ENCODE data around the gene PSMB1. TPM values are rescaled to one million over a fixed set of nuclear protein-coding genes. Genes with fewer than 3 reads are reported as not detected.
"Not testable (repeated sequence)": the region's sequence is repeated elsewhere in the genome, so short reads cannot be mapped to it uniquely, and the experiment has no call there.

PSMB1 gene
- total RNA-seq, 6 donors from 2014 or later: 63.9 to 203 (median 124) TPM

DNA sequence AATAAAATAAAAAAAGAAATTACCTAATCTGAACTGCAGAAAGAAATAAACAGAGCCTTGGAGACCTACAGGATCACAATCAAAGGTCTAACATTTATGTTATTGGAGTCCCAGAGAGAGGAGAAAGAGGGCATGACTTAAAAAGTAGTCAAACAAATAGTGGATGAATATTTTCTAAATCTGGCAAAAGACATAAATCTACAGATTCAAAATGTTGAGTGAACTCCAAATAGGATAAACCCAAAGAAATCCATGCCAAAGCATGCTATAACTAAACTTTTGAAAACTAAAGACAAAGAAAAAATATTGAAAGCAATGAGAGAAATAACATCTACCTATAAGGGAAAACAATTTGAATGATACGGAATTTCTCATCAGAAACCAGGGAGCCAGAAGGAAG, 38.2 kb downstream of the PSMB1 start:
- H3K27ac ChIP-seq: no peak overlapping the region
- no peaks in the 10 kb centered on the region for H3K36me3 ChIP-seq
- no peaks in the 10 kb centered on the region for H3K9me3 ChIP-seq
- no peaks in the 10 kb centered on the region for H3K4me1 ChIP-seq
- DNase-seq: no peak
- ATAC-seq (ENCODE audit: low FRiP score in 2 of 2): no peak
- H3K4me3 ChIP-seq: no peak overlapping the region
- no peak for TF ChIP-seq EP300 (IDR thresholded peaks at IDR 0.05)
- no peaks in the 10 kb centered on the region for H3K27me3 ChIP-seq
- WGBS, 2 donors: 83 to 85% methylated on average over 1 of the region's 1 CpG

DNA sequence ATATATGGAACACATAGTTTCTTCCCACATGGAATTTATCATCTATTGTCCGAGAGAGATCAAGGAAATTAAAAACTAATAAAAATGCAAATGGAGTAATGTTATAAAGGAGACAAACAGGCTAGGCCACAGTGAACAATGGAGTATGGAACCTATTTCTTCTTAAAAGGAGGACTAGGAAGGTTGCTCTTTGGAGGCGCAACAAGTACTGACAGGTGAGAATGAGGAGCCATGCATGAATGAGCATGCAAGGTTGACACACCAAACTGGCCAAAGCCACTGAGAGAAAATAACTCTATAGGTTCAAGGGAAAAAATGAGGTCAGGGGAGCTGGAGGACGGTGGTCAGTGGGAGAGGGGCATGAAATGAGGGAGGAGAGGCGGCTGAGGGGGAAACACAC, 40.9 kb downstream of the PSMB1 start:
- Histone ChIP-seq H3K9me3 (no peaks in the 10 kb centered on the region), H3K27me3 (no peaks in the 10 kb centered on the region), H3K27ac (no peak overlapping the region), H3K36me3 (no peaks in the 10 kb centered on the region), H3K4me1 (no peaks in the 10 kb centered on the region), H3K4me3 (no peak overlapping the region)
- ATAC-seq (ENCODE audit: low FRiP score in 2 of 2) (no peak), DNase-seq (no peak)
- TF ChIP-seq, protein P1, sequence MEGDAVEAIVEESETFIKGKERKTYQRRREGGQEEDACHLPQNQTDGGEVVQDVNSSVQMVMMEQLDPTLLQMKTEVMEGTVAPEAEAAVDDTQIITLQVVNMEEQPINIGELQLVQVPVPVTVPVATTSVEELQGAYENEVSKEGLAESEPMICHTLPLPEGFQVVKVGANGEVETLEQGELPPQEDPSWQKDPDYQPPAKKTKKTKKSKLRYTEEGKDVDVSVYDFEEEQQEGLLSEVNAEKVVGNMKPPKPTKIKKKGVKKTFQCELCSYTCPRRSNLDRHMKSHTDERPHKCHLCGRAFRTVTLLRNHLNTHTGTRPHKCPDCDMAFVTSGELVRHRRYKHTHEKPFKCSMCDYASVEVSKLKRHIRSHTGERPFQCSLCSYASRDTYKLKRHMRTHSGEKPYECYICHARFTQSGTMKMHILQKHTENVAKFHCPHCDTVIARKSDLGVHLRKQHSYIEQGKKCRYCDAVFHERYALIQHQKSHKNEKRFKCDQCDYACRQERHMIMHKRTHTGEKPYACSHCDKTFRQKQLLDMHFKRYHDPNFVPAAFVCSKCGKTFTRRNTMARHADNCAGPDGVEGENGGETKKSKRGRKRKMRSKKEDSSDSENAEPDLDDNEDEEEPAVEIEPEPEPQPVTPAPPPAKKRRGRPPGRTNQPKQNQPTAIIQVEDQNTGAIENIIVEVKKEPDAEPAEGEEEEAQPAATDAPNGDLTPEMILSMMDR (IDR thresholded peaks at IDR 0.05): no peak
- no peak for TF ChIP-seq POLR2AphosphoS5 (IDR thresholded peaks at IDR 0.05)
- TF ChIP-seq EP300 (IDR thresholded peaks at IDR 0.05): no peak
- no peak for TF ChIP-seq POLR2A (IDR thresholded peaks at IDR 0.05)
- 88 to 89% methylated on average over 4 of the region's 4 CpGs for WGBS, 2 donors

DNA sequence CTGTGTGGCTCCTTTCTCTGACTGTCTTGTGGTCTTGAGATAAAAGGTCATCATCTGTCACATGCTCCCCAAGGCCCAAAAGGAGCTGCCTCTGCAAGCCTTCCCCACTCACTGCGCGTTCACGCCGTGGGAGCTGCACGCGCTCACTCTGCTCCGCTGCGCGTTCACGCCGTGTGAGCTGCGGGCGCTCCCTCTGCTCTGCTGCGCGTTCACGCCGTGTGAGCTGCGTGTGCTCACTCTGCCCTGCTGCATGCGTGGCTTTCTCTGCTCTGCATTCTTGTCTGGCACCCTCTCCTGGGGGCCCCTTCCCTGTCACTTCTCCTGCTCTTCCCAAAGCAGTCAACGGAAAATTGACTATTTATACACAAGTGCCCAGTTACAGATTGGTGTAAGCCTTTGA, 42.5 kb downstream of the PSMB1 start:
- Histone ChIP-seq H3K4me1 (no peaks in the 10 kb centered on the region), H3K36me3 (no peaks in the 10 kb centered on the region), H3K4me3 (no peak overlapping the region), H3K9me3 (no peaks in the 10 kb centered on the region), H3K27me3 (no peaks in the 10 kb centered on the region), H3K27ac (no peak overlapping the region)
- WGBS, 2 donors: 94 to 95% methylated on average over 20 of the region's 20 CpGs
- ATAC-seq (ENCODE audit: low FRiP score in 2 of 2) (peak in 1 of 2 donors; percentile 61), DNase-seq (peak in 1 of 2 donors; percentile 30)
- TF ChIP-seq EP300 (IDR thresholded peaks at IDR 0.05): no peak
- TF ChIP-seq POLR2A (IDR thresholded peaks at IDR 0.05): no peak
- TF ChIP-seq POLR2AphosphoS5 (IDR thresholded peaks at IDR 0.05): no peak
- TF ChIP-seq, protein P1 (IDR thresholded peaks at IDR 0.05): no peak

DNA sequence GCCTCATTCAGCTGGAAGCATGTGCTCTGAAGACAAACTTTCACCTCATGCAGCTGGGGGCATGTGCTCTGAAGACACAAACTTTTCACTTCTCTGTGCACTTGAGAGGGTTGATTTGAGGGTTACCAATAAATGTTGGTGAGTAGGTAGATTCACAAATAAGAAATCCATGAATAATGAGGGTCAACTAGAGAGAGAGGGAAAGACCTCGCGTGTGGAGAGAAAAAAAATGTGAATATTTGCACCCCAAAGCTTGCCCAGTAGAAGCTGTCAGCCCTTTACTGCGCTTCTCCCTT, 43.4 kb downstream of the PSMB1 start:
- TF ChIP-seq, protein P1 (IDR thresholded peaks at IDR 0.05): no peak
- TF ChIP-seq EP300 (IDR thresholded peaks at IDR 0.05) (no peak), POLR2AphosphoS5 (IDR thresholded peaks at IDR 0.05) (no peak), POLR2A (IDR thresholded peaks at IDR 0.05) (no peak)
- no peaks in the 10 kb centered on the region for H3K36me3 ChIP-seq
- no peaks in the 10 kb centered on the region for H3K9me3 ChIP-seq
- H3K4me3 ChIP-seq: no peak overlapping the region
- no peaks in the 10 kb centered on the region for H3K4me1 ChIP-seq
- ATAC-seq (ENCODE audit: low FRiP score in 2 of 2): no peak
- H3K27me3 ChIP-seq: no peaks in the 10 kb centered on the region
- 78 to 85% methylated on average over 3 of the region's 3 CpGs for WGBS, 2 donors
- H3K27ac ChIP-seq: no peak overlapping the region
- no peak for DNase-seq

DNA sequence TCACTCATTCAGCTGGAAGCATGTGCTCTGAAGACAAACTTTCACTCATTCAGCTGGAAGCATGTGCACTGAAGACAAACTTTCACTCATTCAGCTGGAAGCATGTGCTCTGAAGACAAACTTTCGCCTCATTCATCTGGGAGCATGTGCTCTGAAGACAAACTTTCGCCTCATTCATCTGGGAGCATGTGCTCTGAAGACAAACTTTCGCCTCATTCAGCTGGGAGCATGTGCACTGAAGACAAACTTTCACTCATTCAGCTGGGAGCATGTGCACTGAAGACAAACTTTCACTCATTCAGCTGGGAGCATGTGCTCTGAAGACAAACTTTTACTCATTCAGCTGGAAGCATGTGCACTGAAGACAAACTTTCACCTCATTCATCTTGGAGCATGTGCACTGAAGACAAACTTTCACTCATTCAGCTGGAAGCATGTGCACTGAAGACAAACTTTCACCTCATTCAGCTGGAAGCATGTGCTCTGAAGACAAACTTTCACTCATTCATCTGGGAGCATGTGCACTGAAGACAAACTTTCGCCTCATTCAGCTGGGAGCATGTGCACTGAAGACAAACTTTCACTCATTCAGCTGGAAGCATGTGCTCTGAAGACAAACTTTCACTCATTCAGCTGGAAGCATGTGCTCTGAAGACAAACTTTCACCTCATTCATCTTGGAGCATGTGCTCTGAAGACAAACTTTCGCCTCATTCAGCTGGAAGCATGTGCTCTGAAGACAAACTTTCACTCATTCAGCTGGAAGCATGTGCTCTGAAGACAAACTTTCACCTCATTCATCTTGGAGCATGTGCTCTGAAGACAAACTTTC, 44.0 kb downstream of the PSMB1 start:
- H3K27ac ChIP-seq; H3K27me3 ChIP-seq; H3K4me1 ChIP-seq; H3K4me3 ChIP-seq; H3K36me3 ChIP-seq; H3K9me3 ChIP-seq; DNase-seq; ATAC-seq (ENCODE audit: low FRiP score in 2 of 2): not testable (repeated sequence)
- WGBS, 2 donors: 84% methylated on average over 5 of the region's 5 CpGs

DNA sequence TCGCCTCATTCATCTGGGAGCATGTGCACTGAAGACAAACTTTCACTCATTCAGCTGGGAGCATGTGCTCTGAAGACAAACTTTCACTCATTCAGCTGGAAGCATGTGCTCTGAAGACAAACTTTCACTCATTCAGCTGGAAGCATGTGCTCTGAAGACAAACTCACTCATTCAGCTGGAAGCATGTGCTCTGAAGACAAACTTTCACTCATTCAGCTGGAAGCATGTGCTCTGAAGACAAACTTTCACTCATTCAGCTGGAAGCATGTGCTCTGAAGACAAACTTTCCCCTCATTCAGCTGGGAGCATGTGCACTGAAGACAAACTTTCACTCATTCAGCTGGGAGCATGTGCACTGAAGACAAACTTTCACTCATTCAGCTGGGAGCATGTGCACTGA, 44.8 kb downstream of the PSMB1 start:
- ATAC-seq (ENCODE audit: low FRiP score in 2 of 2); DNase-seq; H3K4me1 ChIP-seq; H3K27me3 ChIP-seq; H3K27ac ChIP-seq; H3K36me3 ChIP-seq; H3K4me3 ChIP-seq; H3K9me3 ChIP-seq: not testable (repeated sequence)
- WGBS, 2 donors: 91% methylated on average over 1 of the region's 1 CpG; no CpG with 5 or more reads in 1 of the 2 donors

DNA sequence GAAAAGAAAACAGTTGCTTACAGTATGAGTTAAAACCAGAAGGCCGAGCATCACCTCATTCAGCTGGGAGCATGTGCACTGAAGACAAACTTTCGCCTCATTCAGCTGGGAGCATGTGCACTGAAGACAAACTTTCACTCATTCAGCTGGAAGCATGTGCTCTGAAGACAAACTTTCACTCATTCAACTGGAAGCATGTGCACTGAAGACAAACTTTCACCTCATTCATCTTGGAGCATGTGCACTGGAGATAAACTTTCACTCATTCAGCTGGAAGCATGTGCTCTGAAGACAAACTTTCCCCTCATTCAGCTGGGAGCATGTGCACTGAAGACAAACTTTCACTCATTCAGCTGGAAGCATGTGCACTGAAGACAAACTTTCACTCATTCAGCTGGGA, 45.4 kb downstream of the PSMB1 start:
- not testable (repeated sequence) for H3K27ac ChIP-seq; H3K4me1 ChIP-seq; H3K27me3 ChIP-seq; H3K4me3 ChIP-seq; H3K36me3 ChIP-seq; ATAC-seq (ENCODE audit: low FRiP score in 2 of 2); DNase-seq; H3K9me3 ChIP-seq
- WGBS, 2 donors: 74 to 81% methylated on average over 2 of the region's 2 CpGs
